GM13977 (cell line): Measurements from ENCODE around the gene NOM1.
A peak's percentile ranks its signal among the peaks of the same experiment; 100 is the strongest.

ENCODE experiments used
- DNase-seq: peaks from one replicate; pipeline ENCODE4 v3.0.0; 2012; ENCODE audit warnings: low spot score
- in situ Hi-C: fragments of 300-500 bp; cut with MboI; formaldehyde crosslinking; loops from one replicate; pipeline ENCODE4 v1.12.0; 2022; ENCODE audit warnings: low sequenced_read_pairs, low pct_unique_long_range_greater_than_20kb, mixed read lengths, inconsistent platforms; ENCODE audit not compliant: unreplicated experiment
- TF ChIP-seq, protein P1 (sequence below): IDR thresholded peaks from 2 replicates; pipeline ENCODE4 v1.5.1; 2012; ENCODE audit warnings: mild to moderate bottlenecking, control low read depth; ENCODE audit not compliant: insufficient read depth; ENCODE audit errors: extremely low read depth, missing control alignments

Gene NOM1

DNA sequence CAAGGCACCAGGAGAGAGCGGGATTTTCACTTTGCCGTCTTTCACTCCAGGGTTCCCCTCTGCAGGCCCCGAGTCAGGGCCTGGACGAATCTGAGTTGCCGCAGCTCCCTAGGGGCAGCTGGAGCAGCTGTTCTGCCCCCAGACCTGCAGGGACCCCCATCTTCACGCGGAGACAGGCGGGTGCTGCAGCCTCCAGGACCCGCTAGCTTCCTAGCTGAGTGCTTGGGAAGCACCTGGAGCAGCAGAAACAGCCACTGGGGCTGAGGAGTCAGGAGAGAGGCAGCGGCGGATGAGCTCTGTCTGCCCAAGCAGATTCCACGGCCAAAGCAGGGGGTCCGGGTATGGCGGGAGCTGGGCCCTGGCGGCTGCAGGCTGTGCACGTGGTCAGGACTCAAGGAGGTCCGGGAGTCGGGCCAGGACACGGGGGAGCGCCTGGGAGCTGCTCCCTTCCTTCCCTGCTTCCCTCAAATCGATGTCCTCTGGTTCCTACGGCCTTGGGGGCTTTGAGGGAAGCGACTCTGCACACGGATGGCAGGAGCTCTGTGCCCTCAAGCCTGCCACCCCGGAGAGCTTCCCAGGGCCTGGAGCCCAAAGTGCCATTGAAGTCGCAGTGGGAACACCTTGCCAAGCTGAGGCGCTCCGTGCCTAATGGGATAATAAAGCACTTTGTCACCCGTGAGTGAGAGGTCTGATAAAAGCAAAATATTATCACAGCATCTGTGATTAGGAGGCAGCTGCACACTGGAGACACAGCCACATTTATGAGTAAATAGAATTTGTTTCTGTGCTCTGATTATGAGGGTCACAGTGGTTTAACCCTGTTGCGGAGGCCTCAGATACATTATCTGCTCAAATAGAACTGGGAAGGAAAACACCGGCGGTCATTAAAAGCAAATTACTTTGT lies 43.8 kb downstream of the NOM1 start:
- in situ Hi-C loops, result no loop called here
- TF ChIP-seq, protein P1, sequence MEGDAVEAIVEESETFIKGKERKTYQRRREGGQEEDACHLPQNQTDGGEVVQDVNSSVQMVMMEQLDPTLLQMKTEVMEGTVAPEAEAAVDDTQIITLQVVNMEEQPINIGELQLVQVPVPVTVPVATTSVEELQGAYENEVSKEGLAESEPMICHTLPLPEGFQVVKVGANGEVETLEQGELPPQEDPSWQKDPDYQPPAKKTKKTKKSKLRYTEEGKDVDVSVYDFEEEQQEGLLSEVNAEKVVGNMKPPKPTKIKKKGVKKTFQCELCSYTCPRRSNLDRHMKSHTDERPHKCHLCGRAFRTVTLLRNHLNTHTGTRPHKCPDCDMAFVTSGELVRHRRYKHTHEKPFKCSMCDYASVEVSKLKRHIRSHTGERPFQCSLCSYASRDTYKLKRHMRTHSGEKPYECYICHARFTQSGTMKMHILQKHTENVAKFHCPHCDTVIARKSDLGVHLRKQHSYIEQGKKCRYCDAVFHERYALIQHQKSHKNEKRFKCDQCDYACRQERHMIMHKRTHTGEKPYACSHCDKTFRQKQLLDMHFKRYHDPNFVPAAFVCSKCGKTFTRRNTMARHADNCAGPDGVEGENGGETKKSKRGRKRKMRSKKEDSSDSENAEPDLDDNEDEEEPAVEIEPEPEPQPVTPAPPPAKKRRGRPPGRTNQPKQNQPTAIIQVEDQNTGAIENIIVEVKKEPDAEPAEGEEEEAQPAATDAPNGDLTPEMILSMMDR, result no peak
- no peak for DNase-seq

DNA sequence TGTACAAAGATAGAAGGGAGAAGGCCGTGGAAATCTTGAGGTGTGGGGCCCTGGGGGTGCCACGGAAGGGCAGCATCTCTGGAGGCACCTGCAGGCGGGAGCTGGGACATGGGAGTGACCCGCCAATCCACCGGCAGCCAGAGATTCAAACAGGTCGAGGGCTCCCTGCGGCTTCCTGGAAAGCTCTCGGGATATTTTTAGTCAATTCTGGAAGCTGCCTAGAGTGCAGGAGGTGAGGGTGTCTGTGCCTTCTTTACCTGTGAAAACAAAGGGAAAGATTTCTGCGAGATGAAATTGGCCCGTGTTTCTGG lies 44.4 kb downstream of the NOM1 start:
- TF ChIP-seq, protein P1, result no peak
- no peak for DNase-seq
- in situ Hi-C loops, result no loop called here

DNA sequence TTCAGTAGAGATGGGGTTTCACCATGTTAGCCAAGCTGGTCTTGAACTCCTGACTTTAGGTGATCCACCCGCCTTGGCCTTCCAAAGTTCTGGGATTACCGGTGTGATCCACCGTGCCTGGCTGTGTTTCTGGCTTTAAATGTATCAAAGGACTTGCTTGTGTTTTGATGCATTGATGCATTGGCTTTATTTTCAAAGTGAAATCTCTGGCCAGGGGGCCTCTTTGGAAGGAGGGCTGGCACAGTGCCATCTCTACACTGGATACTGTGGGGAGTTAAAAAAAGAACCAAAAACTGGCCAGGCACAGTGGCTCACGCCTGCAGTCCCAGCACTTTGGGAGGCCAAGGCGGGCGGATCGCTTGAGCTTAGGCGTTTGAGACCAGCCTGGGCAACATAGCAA lies 44.9 kb downstream of the NOM1 start:
- in situ Hi-C loops, result no loop called here
- no peak for DNase-seq
- TF ChIP-seq, protein P1, result no peak

DNA sequence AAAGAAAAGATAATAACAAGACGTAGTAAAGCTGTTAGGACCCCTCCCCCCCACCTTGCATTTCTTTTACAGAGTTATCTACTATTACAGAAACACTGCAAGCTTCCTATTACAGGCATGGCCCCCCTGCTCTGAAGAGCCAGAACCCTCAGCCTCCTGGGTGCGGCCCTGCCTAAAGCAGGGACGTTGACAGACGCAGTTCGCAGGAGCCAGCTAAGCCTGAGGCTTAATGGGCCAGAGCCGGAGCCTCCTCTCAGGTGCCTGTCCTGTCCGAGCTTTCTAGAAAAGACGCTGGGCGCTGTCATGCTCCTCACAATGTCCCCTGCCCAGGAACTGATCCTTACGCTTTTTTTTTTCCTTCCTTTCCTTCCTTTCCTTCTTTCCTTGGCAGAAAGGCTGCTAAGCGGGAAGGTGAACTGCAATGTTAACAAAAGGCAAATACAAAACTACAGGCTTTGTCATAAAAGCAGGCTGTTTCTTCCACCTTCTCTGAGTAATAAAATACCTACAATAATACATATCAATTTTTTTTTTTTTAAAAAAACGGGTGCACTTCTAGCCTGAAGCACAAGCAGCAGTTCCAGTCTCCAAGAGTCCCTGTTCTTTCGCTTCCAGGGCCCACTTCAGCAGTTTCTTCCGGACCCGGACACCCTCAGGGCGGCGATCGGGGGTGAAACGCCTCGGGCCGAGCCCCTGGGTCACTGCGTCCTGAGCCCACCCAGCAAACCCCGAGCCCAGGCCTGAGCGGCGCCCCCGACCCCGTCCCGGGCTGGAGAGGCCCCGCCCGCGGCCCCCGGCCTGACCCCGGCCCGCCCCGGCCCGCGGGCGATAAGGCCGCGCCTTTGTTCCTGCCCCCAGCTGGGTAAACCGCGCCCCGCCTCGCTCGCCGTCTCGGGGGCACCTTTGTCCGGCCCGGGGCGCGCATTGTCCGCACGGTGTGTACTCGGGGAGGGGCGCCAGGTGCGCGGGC lies 49.8 kb downstream of the NOM1 start:
- TF ChIP-seq, protein P1, result no peak
- peak; percentile 69 for DNase-seq
- in situ Hi-C loops, result no loop called here

DNA sequence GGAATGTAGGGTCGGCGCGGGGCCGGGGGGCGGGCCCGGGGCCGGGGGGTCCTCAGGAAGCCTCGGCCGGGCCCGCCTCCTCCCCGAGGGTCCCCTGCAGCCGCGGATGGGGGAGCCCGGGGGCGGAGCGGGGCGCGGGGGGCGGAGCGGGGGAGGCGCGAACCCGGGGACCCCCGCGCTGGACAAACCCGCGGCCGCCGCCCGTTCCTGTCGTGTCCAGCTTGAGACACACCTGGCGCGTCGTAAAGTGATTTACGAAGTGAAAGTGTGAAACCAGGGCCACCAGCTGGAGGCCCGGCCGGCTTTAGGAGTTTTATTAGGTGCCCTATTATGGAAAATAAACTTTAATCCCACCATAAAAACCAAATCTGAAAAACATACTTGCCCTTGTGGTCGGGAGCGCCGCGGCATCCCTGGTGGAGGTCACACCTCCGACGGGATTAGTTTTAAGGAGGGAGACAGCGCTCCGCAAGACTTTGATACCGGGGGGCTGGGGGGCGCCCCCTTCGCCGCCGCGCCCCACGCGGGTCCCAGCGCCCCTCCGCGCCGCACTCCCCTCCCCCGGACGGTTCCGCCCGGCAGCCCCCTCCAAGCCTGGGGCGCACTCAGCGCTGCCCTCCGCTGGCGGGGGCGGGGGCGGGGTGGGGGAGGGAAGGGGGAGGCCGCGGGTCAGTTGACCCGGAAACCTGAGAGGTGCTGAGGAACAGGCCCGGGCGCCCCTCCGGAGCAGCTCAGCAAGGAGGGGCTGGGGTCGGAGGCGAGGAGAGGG lies 50.6 kb downstream of the NOM1 start:
- DNase-seq, result peak; percentile 72
- TF ChIP-seq, protein P1, result no peak
- in situ Hi-C loops, result loop anchor here (25.0 kb wide), 2 partner anchors 1213 to 1538 kb away; partner anchors contain the start of gene EN2
